Retinal pigment epithelial cell (primary cell): ENCODE measurements around the gene AHI1.
A peak's percentile ranks its signal among the peaks of the same experiment; 100 is the strongest.

ENCODE experiments used
- DNase-seq: peaks from one replicate; pipeline ENCODE4 v3.0.0-alpha.2; 2010; ENCODE audit warnings: low read depth
- H3K4me3 ChIP-seq: 2 replicates; pipeline ENCODE4 v1.5.1; 2011; ENCODE audit warnings: mild to moderate bottlenecking, low read length, control low read depth, moderate library complexity
- CTCF ChIP-seq: conservative IDR thresholded peaks from 2 replicates; pipeline ENCODE4 v1.5.1; 2011; ENCODE audit warnings: low read depth, low read length, control low read depth, inconsistent platforms

Gene AHI1

GRCh38 chr6:135497412-135498184 lies at the start of gene AHI1:
AHI1 (minus strand) TSS chr6:135497740; CDS start chr6:135492237, 5,503 bp downstream.
- no peak for TF ChIP-seq CTCF
- H3K4me3 ChIP-seq, result peak within 1 kb of the TSS; percentile 92
- peak; percentile 81 for DNase-seq

- DNase-seq, result no peak
- H3K4me3 ChIP-seq, result no peak overlapping the region
- TF ChIP-seq CTCF, result no peak
Measured at GRCh38 chr6:135546680-135547418, 49.3 kb upstream of the AHI1 start.

GRCh38 chr6:135546206-135546605 lies 48.7 kb upstream of the AHI1 start:
- TF ChIP-seq CTCF, result no peak
- H3K4me3 ChIP-seq, result no peak overlapping the region
- no peak for DNase-seq

- H3K4me3 ChIP-seq, result no peak overlapping the region
- DNase-seq, result no peak
- TF ChIP-seq CTCF, result no peak
Measured at GRCh38 chr6:135540207-135540840, 42.8 kb upstream of the AHI1 start.

GRCh38 chr6:135537741-135538301 lies 40.3 kb upstream of the AHI1 start:
- DNase-seq, result peak; percentile 66
- no peak overlapping the region for H3K4me3 ChIP-seq
- TF ChIP-seq CTCF, result no peak

GRCh38 chr6:135535989-135536414 lies 38.5 kb upstream of the AHI1 start:
- DNase-seq, result peak; percentile 95
- peak; percentile 64 for TF ChIP-seq CTCF
- H3K4me3 ChIP-seq, result no peak overlapping the region
